GM12892 (cell line): ENCODE data around the gene PPP2R2D.
A peak's percentile ranks its signal among the peaks of the same experiment; 100 is the strongest.

Experiments used
- DNase-seq: peaks from one replicate; pipeline ENCODE4 v3.0.0; 2011; ENCODE audit not compliant: insufficient read length
- FAIRE-seq: peaks from 2 replicates; lab custom pipeline; 2011; peaks lifted over from hg19 to GRCh38; lab: Jason Lieb, UNC
- POLR2A ChIP-seq: IDR thresholded peaks from 2 replicates; pipeline ENCODE4 v1.6.1; 2011; ENCODE audit warnings: low read depth, low read length, control low read depth
- POLR2AphosphoS5 ChIP-seq: IDR thresholded peaks from 2 replicates; pipeline ENCODE4 v1.6.1; 2011; ENCODE audit warnings: low read depth, low read length, control low read depth
- TAF1 ChIP-seq: IDR thresholded peaks from 2 replicates; pipeline ENCODE4 v1.6.1; 2011; ENCODE audit warnings: low read depth, mild to moderate bottlenecking, control low read depth, low read length, borderline replicate concordance

Gene PPP2R2D

GRCh38 chr10:131892806-131893675 is 7.8 kb upstream of the PPP2R2D start:
- TF ChIP-seq POLR2AphosphoS5 (no peak), POLR2A (no peak), TAF1 (no peak)
- DNase-seq (no peak), FAIRE-seq (no peak)

GRCh38 chr10:131895116-131895515 is 5.7 kb upstream of the PPP2R2D start:
- no peak for TF ChIP-seq TAF1
- no peak for TF ChIP-seq POLR2AphosphoS5
- no peak for TF ChIP-seq POLR2A
- DNase-seq (no peak), FAIRE-seq (no peak)

- no peak for TF ChIP-seq POLR2A
- no peak for TF ChIP-seq TAF1
- TF ChIP-seq POLR2AphosphoS5 = no peak
- no peak for DNase-seq
- FAIRE-seq = no peak
These were observed 4.4 kb upstream of the PPP2R2D start for GRCh38 chr10:131896403-131896802.

- no peak for FAIRE-seq
- TF ChIP-seq TAF1 (no peak), POLR2A (no peak), POLR2AphosphoS5 (no peak)
- no peak for DNase-seq
These were observed 3.4 kb upstream of the PPP2R2D start for GRCh38 chr10:131897297-131897899.

- TF ChIP-seq POLR2A (no peak), POLR2AphosphoS5 (no peak), TAF1 (no peak)
- DNase-seq = no peak
- FAIRE-seq = no peak
These were observed 2.7 kb upstream of the PPP2R2D start for GRCh38 chr10:131898061-131898460.

- FAIRE-seq (no peak), DNase-seq (no peak)
- TF ChIP-seq POLR2A (no peak), POLR2AphosphoS5 (no peak), TAF1 (no peak)
These were observed 2.1 kb upstream of the PPP2R2D start for GRCh38 chr10:131898713-131899112.

GRCh38 chr10:131899116-131899690 is 1.6 kb upstream of the PPP2R2D start:
- DNase-seq = no peak
- FAIRE-seq = no peak
- TF ChIP-seq POLR2A (no peak), TAF1 (no peak), POLR2AphosphoS5 (no peak)

- no peak for DNase-seq
- TF ChIP-seq TAF1 = no peak
- TF ChIP-seq POLR2AphosphoS5 = no peak
- no peak for TF ChIP-seq POLR2A
- no peak for FAIRE-seq
These were observed 986 bp upstream of the PPP2R2D start for GRCh38 chr10:131899695-131900349.

GRCh38 chr10:131901181-131901829 is 497 bp downstream of the PPP2R2D start:
- FAIRE-seq (no peak), DNase-seq (peak; percentile 48)
- TF ChIP-seq POLR2A (peak; percentile 30; the same call in 1 of the 2 replicates), POLR2AphosphoS5 (no peak)

- FAIRE-seq (no peak), DNase-seq (no peak)
- TF ChIP-seq POLR2AphosphoS5 (no peak), TAF1 (no peak), POLR2A (no peak)
These were observed 1.4 kb downstream of the PPP2R2D start for GRCh38 chr10:131902211-131902610.

- DNase-seq = no peak
- TF ChIP-seq TAF1 (no peak), POLR2A (no peak), POLR2AphosphoS5 (no peak)
- FAIRE-seq = no peak
These were observed 1.9 kb downstream of the PPP2R2D start for GRCh38 chr10:131902691-131903090.

- TF ChIP-seq POLR2AphosphoS5 = no peak
- TF ChIP-seq POLR2A = no peak
- no peak for TF ChIP-seq TAF1
- FAIRE-seq = no peak
- DNase-seq = no peak
These were observed 4.4 kb downstream of the PPP2R2D start for GRCh38 chr10:131905267-131905571.
